GM19035 (cell line): Measurements from ENCODE around the gene RAD23A.

Experiments used
- ATAC-seq: cut with Tn5 transposase; IDR thresholded peaks from one replicate; pipeline ENCODE4 v1.9.1; 2021; ENCODE audit not compliant: unreplicated experiment

The RAD23A gene

DNA sequence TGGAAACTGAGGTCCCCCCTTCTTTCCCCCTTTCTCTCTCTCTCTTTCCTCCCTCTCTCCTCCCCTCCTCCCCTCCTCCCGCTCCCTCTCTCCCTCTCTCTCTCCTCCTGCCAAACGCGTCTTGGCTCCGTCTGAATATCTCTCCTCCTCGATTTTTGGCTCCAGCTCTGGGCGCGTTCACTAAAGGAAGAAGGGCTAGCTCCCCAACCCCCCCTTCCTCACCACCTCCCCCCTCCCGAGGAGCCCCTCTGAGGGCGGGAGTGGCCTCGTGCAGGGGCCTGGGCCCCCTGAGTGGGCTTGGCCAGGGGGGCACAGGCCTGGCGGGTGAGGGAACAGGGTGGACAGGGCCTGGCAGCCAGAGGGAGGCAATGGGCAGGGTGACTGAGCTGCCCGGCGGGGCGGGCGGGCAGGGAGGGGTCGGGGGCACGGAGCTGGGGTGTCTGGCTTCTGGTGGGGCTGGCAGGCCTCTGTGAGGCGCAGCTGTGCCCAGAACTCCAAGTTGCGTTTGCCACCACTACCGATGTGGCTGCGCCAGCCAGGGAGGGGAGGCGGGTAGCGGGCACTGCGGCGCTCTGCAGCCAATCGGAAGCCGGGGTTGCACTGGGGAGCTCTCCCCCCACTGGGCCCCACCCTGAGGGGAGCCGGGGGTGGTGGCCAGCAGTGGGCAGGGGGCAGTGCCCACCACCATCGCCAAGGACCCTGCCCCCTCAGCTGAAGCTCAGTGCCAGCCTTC is 56.7 kb downstream of the RAD23A start:
- ATAC-seq: no peak

DNA sequence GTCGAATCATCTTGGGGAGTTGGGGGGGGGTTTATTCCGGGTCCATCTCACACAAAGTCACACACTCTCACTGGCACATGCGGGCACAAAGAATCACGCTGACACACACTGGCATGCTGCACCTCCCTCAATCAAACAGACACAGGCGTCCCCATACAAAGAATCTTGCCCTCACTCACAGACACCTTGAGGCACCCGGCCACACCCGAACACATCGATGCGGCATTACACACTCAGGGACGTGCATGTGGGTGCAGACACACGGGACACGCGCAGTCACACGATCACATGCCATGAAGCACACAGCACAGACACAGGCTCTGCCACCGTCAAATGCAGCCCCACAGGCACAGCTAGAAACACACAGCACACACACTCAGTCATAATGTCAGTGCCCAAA is 57.4 kb downstream of the RAD23A start:
- ATAC-seq: no peak
